ENCODE measurements around the gene CEP72.

Gene CEP72

GRCh38 chr5:642481-642880 lies 30.3 kb downstream of the CEP72 start:
- ATAC-seq: no peak
- TF ChIP-seq PATZ1 (CRISPR knock-in tag; IDR thresholded peaks at IDR 0.05; ENCODE audit: borderline replicate concordance): no peak
- TF ChIP-seq ZFP3 (CRISPR knock-in tag; IDR thresholded peaks at IDR 0.05): no peak
- TF ChIP-seq TOX (CRISPR knock-in tag; IDR thresholded peaks at IDR 0.05; ENCODE audit: borderline replicate concordance): no peak
- no peak for TF ChIP-seq ZFP30 (CRISPR knock-in tag; IDR thresholded peaks at IDR 0.05)
- TF ChIP-seq GLIS3 (CRISPR knock-in tag; IDR thresholded peaks at IDR 0.05): no peak
- TF ChIP-seq ESRRG (CRISPR knock-in tag; IDR thresholded peaks at IDR 0.05): no peak
- no peak for TF ChIP-seq TSHZ2 (CRISPR knock-in tag; IDR thresholded peaks at IDR 0.05)
- TF ChIP-seq ZC3H10 (CRISPR knock-in tag; IDR thresholded peaks at IDR 0.05): no peak

GRCh38 chr5:643351-643801 lies 31.2 kb downstream of the CEP72 start:
- ATAC-seq: no peak
- TF ChIP-seq CSDC2 (CRISPR knock-in tag; IDR thresholded peaks at IDR 0.05) (no peak), PPARA (CRISPR knock-in tag; IDR thresholded peaks at IDR 0.05; ENCODE audit: borderline replicate concordance) (no peak)

GRCh38 chr5:643811-644271 lies 31.7 kb downstream of the CEP72 start:
- TF ChIP-seq CREB5 (CRISPR knock-in tag; IDR thresholded peaks at IDR 0.05; ENCODE audit: low read depth) (no peak), ZNF565 (CRISPR knock-in tag; conservative IDR thresholded peaks at IDR 0.05; ENCODE audit: low read depth) (no peak), ESRRG (CRISPR knock-in tag; IDR thresholded peaks at IDR 0.05) (no peak), TSHZ2 (CRISPR knock-in tag; IDR thresholded peaks at IDR 0.05) (no peak)
- no peak; the same call in 2 of the 3 replicates for ATAC-seq

GRCh38 chr5:644509-644908 lies 32.4 kb downstream of the CEP72 start:
- TF ChIP-seq ZNF70 (CRISPR knock-in tag; IDR thresholded peaks at IDR 0.05): no peak
- no peak for TF ChIP-seq SNAI2 (CRISPR knock-in tag; IDR thresholded peaks at IDR 0.05)
- TF ChIP-seq GLIS3 (CRISPR knock-in tag; IDR thresholded peaks at IDR 0.05): no peak
- TF ChIP-seq ESRRG (CRISPR knock-in tag; IDR thresholded peaks at IDR 0.05): no peak
- no peak for TF ChIP-seq BACH2 (CRISPR knock-in tag; IDR thresholded peaks at IDR 0.05; ENCODE audit: borderline replicate concordance)
- TF ChIP-seq TSHZ2 (CRISPR knock-in tag; IDR thresholded peaks at IDR 0.05): no peak
- TF ChIP-seq ARNTL (CRISPR knock-in tag; IDR thresholded peaks at IDR 0.05; ENCODE audit: borderline replicate concordance, low read depth): no peak
- no peak for ATAC-seq

Measured in SK-N-SH treated with all-trans-retinoic acid at 6 μM for 48 hours (cell line).